ENCODE measurements around the gene UBC. TPM values are rescaled to one million over a fixed set of nuclear protein-coding genes. Genes with fewer than 3 reads are reported as not detected.

Gene UBC
- total and polyA plus RNA-seq, 9 of the 15 experiments (the other 6 are each of a cell fraction or from before 2014, with no cell fraction given): 533 to 1,153 (median 813) TPM

- TF ChIP-seq ZNF518B (CRISPR knock-in tag; IDR thresholded peaks at IDR 0.05) (no peak), PHF20 (IDR thresholded peaks at IDR 0.05; ENCODE audit: partially characterized antibody) (peak; percentile 62), EP300 (IDR thresholded peaks at IDR 0.05; ENCODE audit: low read length) (no peak), ZBTB26 (CRISPR knock-in tag; IDR thresholded peaks at IDR 0.05) (peak; percentile 90; the same call in 1 of the 2 replicates), ZNF282 (CRISPR knock-in tag; IDR thresholded peaks at IDR 0.05) (no peak), ZNF146 (CRISPR knock-in tag; IDR thresholded peaks at IDR 0.05; ENCODE audit: unreplicated experiment) (no peak), SNIP1 (IDR thresholded peaks at IDR 0.05; ENCODE audit: low read depth) (0 out of 2 replicates have a peak, but pooled peaks have one; percentile 51), POLR2H (tag; IDR thresholded peaks at IDR 0.05; ENCODE audit: low read depth) (no peak), MAFG (tag; conservative IDR thresholded peaks at IDR 0.05) (no peak), ZBTB33 (CRISPR knock-in tag; IDR thresholded peaks at IDR 0.05) (no peak), PYGO2 (tag; IDR thresholded peaks at IDR 0.05) (no peak), JUN (IDR thresholded peaks at IDR 0.05; ENCODE audit: borderline replicate concordance, low read depth, low read length) (no peak), JUN (CRISPR knock-in tag; IDR thresholded peaks at IDR 0.05; ENCODE audit: borderline replicate concordance) (no peak), KLF1 (tag; IDR thresholded peaks at IDR 0.05) (no peak), AFF1 (IDR thresholded peaks at IDR 0.05; ENCODE audit: low read depth in 1 of 2, partially characterized antibody in 2 of 2) (no peak), TRIM28 (IDR thresholded peaks at IDR 0.05) (no peak)
These were observed 38.3 kb downstream of the UBC start (continued) for GRCh38 chr12:124876171-124876570.

Measured in K562 (cell line).